ENCODE measurements around the gene KCNQ5. TPM values are rescaled to one million over a fixed set of nuclear protein-coding genes. Genes with fewer than 3 reads are reported as not detected.

KCNQ5 gene
- total RNA-seq, 1 experiment from 2014 or later, result not detected

- Histone ChIP-seq H3K9ac (ENCODE audit: low read length) (no peak overlapping the region), H3K4me2 (ENCODE audit: low read length) (no peak overlapping the region), H3K9me3 (ENCODE audit: control insufficient read depth in 1 of 2, insufficient read depth in 1 of 2, low read depth in 1 of 2, low read length in 2 of 2) (no peaks in the 10 kb centered on the region), H3K79me2 (ENCODE audit: insufficient read depth, low read length) (no peaks in the 10 kb centered on the region), H3K36me3 (ENCODE audit: control insufficient read depth in 1 of 2, insufficient read depth in 2 of 2, low read length in 2 of 2) (no peaks in the 10 kb centered on the region), H3K9me2 (ENCODE audit: insufficient read depth) (no peaks in the 10 kb centered on the region), H3K27me3 (ENCODE audit: insufficient read depth, low read length) (peaks cover 7% of the 10 kb centered on the region), H2AFZ (ENCODE audit: low read depth, low read length, poor library complexity, severe bottlenecking) (no peak overlapping the region), H3K4me1 (ENCODE audit: control insufficient read depth in 1 of 2, insufficient read depth in 2 of 2, low read length in 2 of 2) (no peaks in the 10 kb centered on the region), H3K27ac (ENCODE audit: low read depth, low read length) (no peak overlapping the region), H4K20me1 (ENCODE audit: insufficient read depth) (no peaks in the 10 kb centered on the region), H3K4me3 (replicated peaks in 1 of 2; ENCODE audit: low read depth in 1 of 2, low read length in 2 of 2) (no peak overlapping the region)
- ChIA-PET POLR2A (no interaction called here), RAD21 (ENCODE audit: low non-redundant PET in 1 of 2, low total read pairs in 2 of 2, uncharacterized antibody in 2 of 2, unreplicated experiment in 2 of 2) (no interaction called here), CTCF (no interaction called here)
- no peak for DNase-seq (ENCODE audit: low read depth, low spot score)
- TF ChIP-seq EZH2 (IDR thresholded peaks at IDR 0.05) (no peak), POLR2AphosphoS5 (IDR thresholded peaks at IDR 0.05; ENCODE audit: low read depth, low read length) (no peak), CBX3 (IDR thresholded peaks at IDR 0.05; ENCODE audit: low read depth) (no peak), ATF3 (IDR thresholded peaks at IDR 0.05) (no peak), SRF (IDR thresholded peaks at IDR 0.05; ENCODE audit: low read depth) (no peak), EGR1 (IDR thresholded peaks at IDR 0.05; ENCODE audit: low read depth) (no peak), ZNF274 (IDR thresholded peaks at IDR 0.05; ENCODE audit: low read depth, low read length) (no peak), YY1 (IDR thresholded peaks at IDR 0.05; ENCODE audit: extremely low read depth, insufficient replicate concordance, low read depth, low read length) (no peak), FOSL1 (IDR thresholded peaks at IDR 0.05; ENCODE audit: low read depth) (no peak), RAD21 (IDR thresholded peaks at IDR 0.05; ENCODE audit: low read depth) (no peak), MAX (IDR thresholded peaks at IDR 0.05) (no peak), SP1 (IDR thresholded peaks at IDR 0.05; ENCODE audit: low read depth) (no peak), CEBPB (IDR thresholded peaks at IDR 0.05; ENCODE audit: low read depth) (no peak), EZH2phosphoT487 (IDR thresholded peaks at IDR 0.05; ENCODE audit: borderline replicate concordance) (no peak), ELF1 (IDR thresholded peaks at IDR 0.05; ENCODE audit: borderline replicate concordance, low read depth) (no peak), ZFX (IDR thresholded peaks at IDR 0.05) (no peak), JUND (IDR thresholded peaks at IDR 0.05) (no peak), POLR2A (IDR thresholded peaks at IDR 0.05; ENCODE audit: borderline replicate concordance, extremely low read depth, insufficient read depth, insufficient read length) (no peak), TCF7L2 (IDR thresholded peaks at IDR 0.05; ENCODE audit: borderline replicate concordance, extremely low read depth, insufficient read depth, insufficient read length) (no peak)
- intact Hi-C loops (cut with micrococcal nuclease), result no loop called here
- no TSS peak for BruUV-seq (replicated peaks)
- no peak for ATAC-seq
Observed at GRCh38 chr6:72810571-72811280, 188.9 kb downstream of the KCNQ5 start.

Data from HCT116 (cell line).